Measurements from ENCODE around the gene TXNL1. TPM values are rescaled to one million over a fixed set of nuclear protein-coding genes. Genes with fewer than 3 reads are reported as not detected.

Gene TXNL1
- total and polyA plus RNA-seq, 2 of the 13 experiments (the other 11 are each of a cell fraction or from before 2014, with no cell fraction given) = 41.9 to 73.1 TPM

- no TSS peak for BruUV-seq (replicated peaks)
- Histone ChIP-seq H3K79me2 (ENCODE audit: insufficient read depth, low read length) (no peaks in the 10 kb centered on the region), H3K4me1 (ENCODE audit: insufficient read depth, low read length) (peaks cover 18% of the 10 kb centered on the region), H3K27me3 (ENCODE audit: control insufficient read depth in 1 of 2, insufficient read depth in 2 of 2, low read length in 2 of 2) (no peaks in the 10 kb centered on the region; a peak in 1 of 5 replicates), H3K9me3 (ENCODE audit: low read length) (no peaks in the 10 kb centered on the region), H3K27ac (ENCODE audit: extremely low read length, insufficient read depth, low read length) (no peak overlapping the region), H3K4me2 (ENCODE audit: low read depth, low read length) (0 out of 2 replicates have a peak overlapping the region, but pooled peaks have one; percentile 4), H2AFZ (ENCODE audit: low read length) (no peak overlapping the region), H3K4me3 (replicated peaks in 1 of 3; ENCODE audit: insufficient read depth in 1 of 3, low read depth in 2 of 3, low read length in 3 of 3) (no peak overlapping the region), H3K9ac (ENCODE audit: insufficient read depth, low read depth, low read length) (no peak overlapping the region), H4K20me1 (ENCODE audit: insufficient read depth, low read length) (no peaks in the 10 kb centered on the region), H3K36me3 (replicated peaks in 1 of 2; ENCODE audit: control insufficient read depth in 1 of 2, insufficient read depth in 2 of 2, low read length in 2 of 2) (no peaks in the 10 kb centered on the region)
- peak; percentile 24 for DNase-seq (ENCODE audit: low spot score)
- peak; percentile 75 for ATAC-seq
- 2% methylated on average over 3 of the region's 3 CpGs for WGBS (ENCODE audit: low lambda C conversion rate)
- FAIRE-seq = peak; percentile 53
- POLR2A ChIA-PET = no interaction called here
- intact Hi-C loops (cut with micrococcal nuclease; ENCODE audit: unreplicated experiment) = no loop called here
- CTCF ChIA-PET (ENCODE audit: low intra/inter-chr PET ratio, low total read pairs) = no interaction called here
- in situ Hi-C loops (cut with HindIII; ENCODE audit: extremely low pct_ligation_motif_present, low pct_unique_long_range_greater_than_20kb) = loop anchor here (10.0 kb wide), 1 partner anchor 1336 kb away; no protein-coding TSS in a partner anchor
- TF ChIP-seq REPIN1 (CRISPR knock-in tag; IDR thresholded peaks at IDR 0.05; ENCODE audit: borderline replicate concordance, low read depth) (no peak), ZNF547 (CRISPR knock-in tag; IDR thresholded peaks at IDR 0.05) (no peak), ZNF33A (CRISPR knock-in tag; IDR thresholded peaks at IDR 0.05; ENCODE audit: borderline replicate concordance) (no peak), TFE3 (CRISPR knock-in tag; IDR thresholded peaks at IDR 0.05) (0 out of 2 replicates have a peak, but pooled peaks have one; percentile 22), RARA (CRISPR knock-in tag; IDR thresholded peaks at IDR 0.05) (0 out of 2 replicates have a peak, but pooled peaks have one; percentile 14), HMG20B (CRISPR knock-in tag; conservative IDR thresholded peaks at IDR 0.05) (no peak), RNF2 (conservative IDR thresholded peaks at IDR 0.05; ENCODE audit: low read depth) (no peak), MAF1 (CRISPR knock-in tag; IDR thresholded peaks at IDR 0.05; ENCODE audit: borderline replicate concordance) (no peak), CEBPG (CRISPR knock-in tag; IDR thresholded peaks at IDR 0.05) (peak; percentile 62; the same call in 1 of the 2 replicates), FOXA3 (CRISPR knock-in tag; IDR thresholded peaks at IDR 0.05) (peak; percentile 62; the same call in 1 of the 2 replicates), HOXA7 (CRISPR knock-in tag; IDR thresholded peaks at IDR 0.05) (no peak), GATAD2A (CRISPR knock-in tag; IDR thresholded peaks at IDR 0.05) (peak; percentile 44; the same call in 1 of the 2 replicates), KLF15 (CRISPR knock-in tag; IDR thresholded peaks at IDR 0.05; ENCODE audit: borderline replicate concordance) (no peak), NCOA2 (CRISPR knock-in tag; IDR thresholded peaks at IDR 0.05) (0 out of 2 replicates have a peak, but pooled peaks have one; percentile 21), ZNF737 (CRISPR knock-in tag; IDR thresholded peaks at IDR 0.05; ENCODE audit: borderline replicate concordance) (no peak), FOSL1 (CRISPR knock-in tag; IDR thresholded peaks at IDR 0.05; ENCODE audit: borderline replicate concordance) (no peak), POGK (CRISPR knock-in tag; conservative IDR thresholded peaks at IDR 0.05) (no peak), ZNF331 (CRISPR knock-in tag; IDR thresholded peaks at IDR 0.05) (peak; percentile 45; the same call in 1 of the 2 replicates), POLR2G (IDR thresholded peaks at IDR 0.05; ENCODE audit: low read depth, low read length) (no peak), ARID5B (CRISPR knock-in tag; IDR thresholded peaks at IDR 0.05) (peak; percentile 35; the same call in 1 of the 2 replicates)
Observed at GRCh38 chr18:56570978-56571377, 67.4 kb downstream of the TXNL1 start.

All from HepG2 (cell line).